Kidney glomerular epithelial cell (primary cell): ENCODE measurements around the gene NOP16.
A peak's percentile ranks its signal among the peaks of the same experiment; 100 is the strongest.

Experiments
- DNase-seq: peaks from one replicate; lab custom pipeline; 2025; lab: John Stamatoyannopoulos, UW

The NOP16 gene

GRCh38 chr5:176386491-176386890, 1.9 kb downstream of the NOP16 start:
- DNase-seq = no peak

- DNase-seq = no peak
Observed at GRCh38 chr5:176384991-176385390, 3.4 kb downstream of the NOP16 start.

GRCh38 chr5:176384366-176384930, 4.0 kb downstream of the NOP16 start:
- no peak for DNase-seq

- DNase-seq = no peak
Observed at GRCh38 chr5:176383961-176384360, 4.4 kb downstream of the NOP16 start.

GRCh38 chr5:176383248-176383905, 5.0 kb downstream of the NOP16 start:
- no peak for DNase-seq

GRCh38 chr5:176382721-176383120, 5.7 kb downstream of the NOP16 start:
- DNase-seq = no peak

GRCh38 chr5:176381979-176382378, 6.4 kb downstream of the NOP16 start:
- no peak for DNase-seq

- DNase-seq = no peak
Observed at GRCh38 chr5:176381423-176381822, 7.0 kb downstream of the NOP16 start.

GRCh38 chr5:176379881-176380280, 8.5 kb downstream of the NOP16 start:
- DNase-seq = no peak

GRCh38 chr5:176373100-176373818, 15.1 kb downstream of the NOP16 start:
- no peak for DNase-seq

GRCh38 chr5:176371621-176372539, 16.5 kb downstream of the NOP16 start:
- DNase-seq = no peak

- no peak for DNase-seq
Observed at GRCh38 chr5:176369934-176370711, 18.3 kb downstream of the NOP16 start.

- DNase-seq = no peak
Observed at GRCh38 chr5:176368726-176369125, 19.7 kb downstream of the NOP16 start.

- no peak for DNase-seq
Observed at GRCh38 chr5:176366232-176366894, 22.0 kb downstream of the NOP16 start.

- peak; percentile 58 for DNase-seq
Observed at GRCh38 chr5:176365351-176366231, 22.8 kb downstream of the NOP16 start, which contains the start of gene ARL10. TSS of gene ARL10 (plus strand) at chr5:176365487. CDS start at chr5:176365564, 77 bp downstream.

- no peak for DNase-seq
Observed at GRCh38 chr5:176364765-176365350, 23.5 kb downstream of the NOP16 start.

GRCh38 chr5:176362233-176362490, 26.2 kb downstream of the NOP16 start:
- DNase-seq = no peak

GRCh38 chr5:176361437-176362232, 26.8 kb downstream of the NOP16 start, which contains the start of gene KIAA1191:
TSS of gene KIAA1191 (minus strand) at chr5:176361764. CDS start at chr5:176359508, 2,256 bp downstream.
- peak; percentile 88 for DNase-seq
